Gastrocnemius medialis (tissue), 4 donors: ENCODE data around the gene TENM3.

ENCODE experiments used
- CTCF ChIP-seq, 5 experiments: fragments of 450-650 bp in 3 of 5; fragments of 200-600 bp in 2 of 5; sonication (generic) in 2 of 5; IDR thresholded peaks in 4 of 5; conservative IDR thresholded peaks in 1 of 5; 1 replicate in 4 of 5; 2 replicates in 1 of 5; pipeline ENCODE4 v1.5.1; 2016 to 2019; ENCODE audit warnings: antibody characterized with exemption in 5 of 5, mild to moderate bottlenecking in 3 of 5, moderate library complexity in 3 of 5
- POLR2A ChIP-seq, 2 donors: fragments of 450-650 bp; IDR thresholded peaks; one replicate each; pipeline ENCODE4 v1.6.1; 2017; ENCODE audit warnings: antibody characterized with exemption in 2 of 2, mild to moderate bottlenecking in 2 of 2, moderate library complexity in 2 of 2

- no peak for TF ChIP-seq CTCF (IDR thresholded peaks at IDR 0.05 in 4 of 5, conservative IDR thresholded peaks at IDR 0.05 in 1 of 5)
- TF ChIP-seq POLR2A (IDR thresholded peaks at IDR 0.05), result no peak
Measured at GRCh38 chr4:182640932-182641331, 397.7 kb downstream of the TENM3 start.
